PFSK-1 (cell line): ENCODE data around the gene SLC13A5.

Experiments used
- POLR2AphosphoS5 ChIP-seq: IDR thresholded peaks from 2 replicates; pipeline ENCODE4 v1.6.1; 2012; ENCODE audit warnings: low read depth, mild to moderate bottlenecking, control low read depth, low read length, moderate library complexity
- SIN3A ChIP-seq: IDR thresholded peaks from 2 replicates; pipeline ENCODE4 v1.6.1; 2012; ENCODE audit warnings: mild to moderate bottlenecking, low read length, moderate library complexity, borderline replicate concordance; ENCODE audit not compliant: insufficient read depth
- TAF1 ChIP-seq: IDR thresholded peaks from 2 replicates; pipeline ENCODE4 v1.6.1; 2012; ENCODE audit warnings: low read length, control low read depth, borderline replicate concordance; ENCODE audit not compliant: insufficient read depth

DNA sequence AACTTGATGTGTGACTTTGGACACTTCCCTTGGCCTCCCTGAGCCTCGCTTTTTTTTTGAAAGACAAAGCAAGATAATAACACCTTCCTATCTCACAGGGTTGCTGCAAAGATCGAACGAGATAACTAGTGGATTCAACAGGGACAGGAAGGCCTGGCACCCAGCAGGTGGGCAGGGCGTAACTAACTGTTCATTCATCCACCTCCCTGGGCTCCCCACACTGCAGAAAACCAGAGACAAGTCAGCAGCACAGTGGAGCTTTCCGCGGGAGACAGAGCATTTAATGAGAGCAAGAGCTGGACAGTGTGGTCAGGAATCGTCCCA lies 28.7 kb downstream of the SLC13A5 start:
- no peak for TF ChIP-seq POLR2AphosphoS5
- no peak for TF ChIP-seq TAF1
- TF ChIP-seq SIN3A: no peak
